ENCODE results near the gene MINDY3.
"Not testable (repeated sequence)": the region's sequence is repeated elsewhere in the genome, so short reads cannot be mapped to it uniquely, and the experiment has no call there.

Gene MINDY3

GRCh38 chr10:15780353-15781135 is 79.8 kb downstream of the MINDY3 start:
- no peak for DNase-seq (ENCODE audit: low spot score)

GRCh38 chr10:15775513-15775912 is 84.8 kb downstream of the MINDY3 start:
- no peak for DNase-seq (ENCODE audit: low spot score)

DNA sequence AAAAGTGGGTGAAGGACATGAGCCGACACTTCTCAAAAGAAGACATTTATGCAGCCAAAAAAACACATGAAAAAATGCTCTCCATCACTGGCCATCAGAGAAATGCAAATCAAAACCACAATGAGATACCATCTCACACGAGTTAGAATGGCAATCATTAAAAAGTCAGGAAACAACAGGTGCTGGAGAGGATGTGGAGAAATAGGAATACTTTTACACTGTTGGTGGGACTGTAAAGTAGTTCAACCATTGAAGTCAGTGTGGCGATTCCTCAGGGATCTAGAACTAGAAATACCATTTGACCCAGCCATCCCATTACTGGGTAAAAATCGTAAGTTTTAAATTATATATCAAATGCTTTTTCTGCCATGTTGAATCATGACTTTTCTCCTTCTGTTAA is 85.8 kb downstream of the MINDY3 start:
- not testable (repeated sequence) for DNase-seq (ENCODE audit: low spot score)

- no peak for DNase-seq (ENCODE audit: low spot score)
Measured at GRCh38 chr10:15764892-15765454, 95.3 kb downstream of the MINDY3 start.

GRCh38 chr10:15763006-15763405 is 97.3 kb downstream of the MINDY3 start:
- DNase-seq (ENCODE audit: low spot score) = no peak

DNA sequence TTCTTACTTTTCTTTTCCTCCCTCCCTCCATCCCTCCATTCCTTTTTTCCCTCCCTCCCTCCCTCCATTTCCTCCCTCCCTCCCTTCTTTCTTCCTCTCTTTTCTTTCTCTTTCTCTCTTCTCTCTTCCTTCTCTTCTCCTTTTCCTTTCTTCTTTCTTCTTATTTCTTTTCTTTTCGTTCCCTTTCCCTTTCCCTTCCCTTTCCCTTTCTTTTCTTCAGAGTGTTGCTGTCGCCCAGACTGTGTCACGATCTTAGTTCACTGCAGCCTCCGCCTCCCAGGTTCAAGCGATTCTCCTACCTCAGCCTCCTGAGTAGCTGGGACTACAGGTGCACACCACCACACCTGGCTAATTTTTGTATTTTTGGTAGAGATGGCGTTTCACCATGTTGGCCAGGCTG is 98.1 kb downstream of the MINDY3 start:
- DNase-seq (ENCODE audit: low spot score) = not testable (repeated sequence)

- DNase-seq (ENCODE audit: low spot score) = not testable (repeated sequence)
Measured at GRCh38 chr10:15761224-15761623, 99.1 kb downstream of the MINDY3 start.

GRCh38 chr10:15760681-15761080 is 99.6 kb downstream of the MINDY3 start:
- no peak for DNase-seq (ENCODE audit: low spot score)

- DNase-seq (ENCODE audit: low spot score) = no peak
Measured at GRCh38 chr10:15759265-15759664, 101.0 kb downstream of the MINDY3 start.

GRCh38 chr10:15758618-15759017 is 101.7 kb downstream of the MINDY3 start:
- no peak for DNase-seq (ENCODE audit: low spot score)

GRCh38 chr10:15754937-15755336 is 105.4 kb downstream of the MINDY3 start:
- DNase-seq (ENCODE audit: low spot score) = no peak

DNA sequence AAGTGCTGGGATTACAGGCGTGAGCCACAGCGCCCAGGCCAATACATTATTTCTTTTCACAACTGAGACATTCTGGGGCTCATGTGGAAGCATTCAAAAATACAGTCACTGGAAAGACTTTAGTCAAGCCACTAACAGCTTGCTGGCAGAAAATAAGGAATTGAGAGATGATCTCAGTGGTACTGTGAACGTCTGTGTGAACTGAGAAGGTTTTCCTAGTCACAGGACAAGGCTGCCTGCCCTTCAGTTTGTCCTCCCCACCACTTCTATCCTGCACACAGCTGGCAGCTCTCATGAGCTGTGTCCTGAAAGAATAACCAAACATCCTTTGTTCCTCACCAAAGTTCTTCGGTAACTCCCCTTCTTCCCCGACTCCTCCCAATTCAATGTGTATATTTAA is 109.3 kb downstream of the MINDY3 start:
- no peak for DNase-seq (ENCODE audit: low spot score)

GRCh38 chr10:15748126-15748525 is 112.2 kb downstream of the MINDY3 start:
- DNase-seq (ENCODE audit: low spot score) = no peak

- DNase-seq (ENCODE audit: low spot score) = no peak
Measured at GRCh38 chr10:15747632-15748031, 112.7 kb downstream of the MINDY3 start.

GRCh38 chr10:15745751-15746150 is 114.6 kb downstream of the MINDY3 start:
- no peak for DNase-seq (ENCODE audit: low spot score)

- peak; percentile 58 for DNase-seq (ENCODE audit: low spot score)
Measured at GRCh38 chr10:15744217-15744865, 116.0 kb downstream of the MINDY3 start.

GRCh38 chr10:15743443-15743842 is 116.9 kb downstream of the MINDY3 start:
- no peak for DNase-seq (ENCODE audit: low spot score)

GRCh38 chr10:15742836-15743235 is 117.5 kb downstream of the MINDY3 start:
- DNase-seq (ENCODE audit: low spot score) = peak; percentile 32

- no peak for DNase-seq (ENCODE audit: low spot score)
Measured at GRCh38 chr10:15742102-15742501, 118.2 kb downstream of the MINDY3 start.

- DNase-seq (ENCODE audit: low spot score) = no peak
Measured at GRCh38 chr10:15741581-15741980, 118.7 kb downstream of the MINDY3 start.

- no peak for DNase-seq (ENCODE audit: low spot score)
Measured at GRCh38 chr10:15740261-15740660, 120.0 kb downstream of the MINDY3 start.

GRCh38 chr10:15739254-15739970 is 120.9 kb downstream of the MINDY3 start:
- DNase-seq (ENCODE audit: low spot score) = no peak

Data from kidney capillary endothelial cell (primary cell).